HG02798 (cell line): ENCODE data around the gene CBR1.
"Not testable (repeated sequence)": the region's sequence is repeated elsewhere in the genome, so short reads cannot be mapped to it uniquely, and the experiment has no call there.

ENCODE experiments used
- ATAC-seq: cut with Tn5 transposase; IDR thresholded peaks from one replicate; pipeline ENCODE4 v1.9.1; 2021; ENCODE audit warnings: mild to moderate bottlenecking; ENCODE audit not compliant: unreplicated experiment, poor library complexity

Gene CBR1

DNA sequence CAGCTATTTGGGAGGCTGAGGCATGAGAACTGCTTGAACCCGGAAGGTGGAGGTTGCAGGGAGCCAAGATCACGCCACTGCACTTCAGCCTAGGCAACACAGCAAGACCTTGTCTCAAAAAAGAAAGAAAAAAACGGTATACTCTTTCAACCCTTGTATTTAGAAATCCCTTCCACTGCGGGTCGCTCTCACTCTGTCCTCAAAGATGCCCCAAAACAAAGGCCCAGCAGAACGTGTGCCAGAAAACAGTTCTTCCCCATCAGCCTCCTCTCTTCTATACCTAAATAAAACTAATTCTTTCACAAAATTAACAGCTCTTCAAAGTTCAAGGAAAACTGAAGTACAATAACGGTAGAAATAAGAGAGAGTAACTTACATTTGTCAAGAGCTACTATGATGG lies 22.7 kb upstream of the CBR1 start:
- ATAC-seq: no peak

DNA sequence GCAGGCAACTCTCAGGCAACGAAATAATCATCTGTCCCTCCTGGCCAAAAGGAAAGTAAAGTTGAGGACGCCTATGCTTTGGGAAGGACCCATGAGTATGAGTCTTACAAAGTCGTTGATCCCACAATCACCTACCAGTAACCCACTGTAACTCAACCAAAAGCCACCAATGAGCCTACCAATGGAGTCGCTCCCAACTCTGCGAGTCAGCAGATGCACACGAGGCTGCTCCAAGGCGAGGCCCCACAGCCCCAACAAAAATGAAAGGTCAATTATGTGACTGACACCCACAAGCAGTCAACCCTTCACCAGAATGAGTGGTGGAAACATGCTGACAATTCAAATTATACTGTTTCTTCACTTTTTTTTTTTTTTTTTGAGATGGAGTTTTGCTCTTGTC lies 21.5 kb upstream of the CBR1 start:
- no peak for ATAC-seq

DNA sequence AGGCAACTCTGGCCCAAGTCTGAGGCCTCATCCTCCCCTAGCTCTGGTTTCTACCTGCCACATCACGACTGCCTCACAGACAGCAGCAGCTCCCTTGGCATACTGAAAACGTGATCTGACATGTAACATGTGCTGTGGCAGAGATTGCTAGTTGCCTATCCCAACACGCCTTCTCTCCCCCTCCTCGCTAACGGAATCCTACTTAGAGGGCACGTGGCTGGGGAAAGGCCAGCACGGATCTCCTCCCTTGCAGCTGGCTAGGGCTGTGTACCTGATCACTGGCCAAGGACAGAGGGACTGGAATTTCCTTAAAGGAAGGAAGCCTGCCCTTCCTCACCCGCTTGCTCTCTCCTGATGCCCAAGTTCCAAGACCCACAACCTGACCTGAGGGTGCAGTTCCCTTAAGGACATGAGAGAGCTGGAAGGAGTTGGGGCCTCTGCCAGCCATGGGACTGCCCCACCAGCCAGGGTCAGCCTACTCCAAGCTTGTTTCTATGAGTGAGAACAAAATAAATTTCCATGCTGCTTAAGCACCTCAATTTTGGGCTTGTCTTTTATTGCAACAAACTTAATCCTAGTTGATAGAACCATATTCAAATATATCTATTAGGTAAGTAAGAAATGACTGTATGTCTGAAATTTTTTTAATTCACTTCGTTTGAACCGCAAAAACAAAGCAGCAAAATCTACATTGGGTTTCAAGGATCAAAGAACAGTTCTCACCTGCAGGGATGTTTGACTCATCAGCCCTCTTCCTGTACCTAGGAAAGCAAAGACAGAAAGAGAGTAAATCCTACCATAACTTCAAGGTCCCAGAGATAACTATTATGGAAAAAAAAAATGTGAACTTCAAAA lies 16.7 kb upstream of the CBR1 start:
- no peak for ATAC-seq

DNA sequence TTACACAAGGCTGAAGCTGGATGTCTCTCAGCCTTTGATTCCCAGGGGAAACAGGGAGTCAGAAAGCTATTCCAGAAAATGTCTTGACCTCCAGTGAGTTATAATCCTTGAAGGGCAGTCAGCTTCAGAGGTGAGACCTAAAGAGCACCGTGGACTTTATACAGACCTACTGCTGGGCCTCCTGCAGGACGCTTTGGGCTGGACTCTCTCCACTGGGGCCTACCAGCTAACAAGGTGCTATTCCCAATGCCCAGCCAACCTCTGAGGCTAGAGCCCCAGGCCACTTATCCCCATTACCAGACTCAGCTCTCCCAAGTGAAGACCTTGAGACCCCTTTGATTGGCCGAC lies 16.1 kb upstream of the CBR1 start:
- ATAC-seq: no peak

DNA sequence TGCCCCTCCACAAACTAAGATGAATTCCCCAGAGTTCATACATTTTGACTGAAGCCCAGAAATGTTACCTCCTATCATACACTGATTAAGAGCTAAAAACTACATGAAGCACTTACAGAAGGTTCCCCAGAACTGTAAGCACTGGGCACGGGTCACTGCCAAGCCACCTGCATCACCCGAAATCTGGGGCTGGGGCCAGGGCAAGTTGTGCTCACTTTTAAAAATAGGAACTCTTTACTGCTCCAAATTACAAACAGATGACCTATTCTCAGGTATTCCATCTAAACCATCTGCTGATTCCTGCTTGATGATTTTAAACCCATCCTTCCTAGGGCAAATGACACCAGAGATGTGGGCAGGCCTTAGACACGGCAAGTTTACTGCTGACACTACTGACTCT lies 14.3 kb upstream of the CBR1 start:
- ATAC-seq: no peak

DNA sequence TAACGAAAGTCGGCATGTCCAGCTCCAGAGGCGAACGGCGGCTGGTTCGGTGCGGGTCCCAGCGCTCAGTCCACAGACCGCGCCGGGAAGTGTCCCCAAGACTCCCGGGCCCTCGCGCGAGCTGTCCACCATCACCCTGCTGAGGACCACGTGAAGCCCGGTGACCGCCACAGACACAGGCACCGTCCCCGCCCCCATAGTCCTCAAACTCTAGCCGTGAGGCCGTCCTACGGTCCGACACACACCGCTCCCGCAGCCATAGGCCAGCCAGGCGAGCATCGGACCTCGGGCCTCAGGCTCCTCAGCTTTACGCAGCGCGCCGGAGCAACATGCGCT lies 10.0 kb upstream of the CBR1 start:
- peak; percentile 41 for ATAC-seq

DNA sequence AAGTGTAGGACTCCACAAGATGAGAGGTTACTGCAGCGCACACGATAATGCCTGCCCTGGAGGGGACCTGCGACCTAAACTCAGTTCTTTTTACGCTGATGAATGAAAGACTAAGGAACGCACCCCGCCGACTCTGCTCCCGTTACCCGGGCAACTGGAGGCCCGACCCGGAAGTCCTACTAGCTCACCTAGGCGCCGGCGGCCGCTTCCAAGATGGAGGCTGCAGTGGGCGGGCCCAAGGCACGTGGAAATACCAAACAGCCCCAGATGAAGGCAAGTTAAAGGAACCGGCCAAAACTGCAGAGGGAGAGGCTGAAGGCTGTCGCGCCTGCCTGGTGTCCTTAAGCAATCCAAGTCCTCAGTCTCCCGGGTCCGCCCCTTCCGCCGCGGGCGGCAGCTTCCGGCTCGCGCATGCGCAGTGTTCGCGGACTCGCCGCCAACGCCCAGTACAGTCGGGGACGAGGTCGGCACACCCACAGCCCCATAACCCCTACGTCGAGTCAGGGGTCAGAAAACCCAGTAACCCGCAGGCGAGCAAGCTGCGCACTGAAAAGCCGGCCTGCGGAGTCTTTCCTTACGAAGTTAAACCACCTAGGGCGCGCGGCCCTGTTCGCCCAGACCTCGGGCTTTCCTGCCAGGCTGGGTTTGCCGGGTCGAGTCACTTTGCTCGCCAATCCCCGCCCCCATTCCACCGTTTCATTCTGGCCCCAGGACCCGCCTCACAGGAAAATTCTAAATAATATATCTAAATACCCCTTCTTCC lies 9.5 kb upstream of the CBR1 start, which contains the start of gene SETD4:
Gene SETD4, minus strand, starts transcription at position 368 of the 763 bp plus-strand sequence. CDS start 1,638 bp downstream, outside the sequence.
- peak; percentile 93 for ATAC-seq

DNA sequence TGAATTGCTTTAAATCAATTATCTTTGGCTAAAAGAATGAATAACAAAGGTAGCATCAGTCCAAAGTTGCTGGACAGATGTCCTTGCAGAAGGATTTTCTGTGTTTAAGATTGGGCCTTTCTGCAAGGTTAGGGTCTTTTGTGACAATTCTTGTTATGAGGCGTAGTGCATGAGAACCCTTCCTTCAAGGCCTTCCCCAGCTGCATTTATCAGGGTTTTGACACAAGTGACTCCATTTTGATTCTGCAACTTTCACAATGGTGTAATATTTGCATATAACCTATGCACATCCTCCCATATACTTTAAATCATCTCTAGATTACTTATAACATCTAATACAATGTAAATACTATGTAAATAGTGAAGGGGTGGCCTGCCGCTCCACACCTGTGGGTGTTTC lies 8.4 kb upstream of the CBR1 start:
- no peak for ATAC-seq

DNA sequence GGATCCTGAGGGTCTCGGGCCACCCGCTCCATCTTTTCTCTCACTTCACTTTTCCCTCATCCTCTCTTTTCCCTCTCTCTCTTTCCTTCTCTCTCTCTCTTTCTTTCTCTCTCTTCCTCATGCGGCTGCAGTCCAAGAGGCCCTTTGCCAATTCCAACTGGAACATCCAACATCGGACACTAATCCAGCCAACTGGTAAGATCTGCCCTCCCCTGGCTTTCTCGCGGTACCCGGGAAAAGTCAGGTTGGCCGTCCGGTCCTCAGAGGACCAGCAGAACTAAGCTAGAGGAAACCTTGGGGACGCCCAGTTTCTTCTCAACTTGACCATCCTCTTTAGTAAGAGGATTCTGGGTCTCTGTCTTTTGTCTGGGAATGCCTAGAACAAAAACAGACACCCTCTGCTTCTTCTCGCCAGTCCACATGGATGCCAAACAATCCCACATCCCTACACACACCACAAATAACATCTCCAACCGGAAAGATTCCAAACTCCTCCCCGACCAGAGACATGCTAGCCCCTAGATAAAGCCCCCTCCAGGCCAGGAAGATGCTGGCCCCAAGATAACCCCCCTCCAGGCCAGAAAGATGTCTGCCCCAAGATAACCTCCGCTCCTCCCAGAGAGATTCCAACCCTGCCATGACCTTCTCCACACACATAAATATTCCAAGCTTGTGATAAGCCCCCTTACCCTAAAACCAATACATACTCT lies 6.3 kb upstream of the CBR1 start:
- ATAC-seq: no peak

DNA sequence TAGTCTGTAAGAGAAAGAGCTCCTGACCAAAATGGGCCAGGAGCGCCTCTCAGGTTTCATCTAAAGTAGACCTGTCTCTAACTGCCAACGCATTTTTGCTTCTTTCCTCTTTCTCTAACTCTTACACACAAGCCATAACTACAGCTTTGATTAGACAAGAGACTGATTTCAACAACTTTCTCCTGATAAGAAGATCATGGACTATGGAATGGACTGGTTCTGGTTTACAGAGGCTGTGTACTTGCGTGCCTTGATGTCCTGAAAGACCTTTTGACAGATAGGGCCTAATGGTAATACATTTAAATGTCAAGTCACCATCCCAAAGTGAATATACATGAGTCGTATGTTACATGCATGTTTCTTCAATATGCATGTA lies 5.8 kb upstream of the CBR1 start:
- ATAC-seq: no peak

DNA sequence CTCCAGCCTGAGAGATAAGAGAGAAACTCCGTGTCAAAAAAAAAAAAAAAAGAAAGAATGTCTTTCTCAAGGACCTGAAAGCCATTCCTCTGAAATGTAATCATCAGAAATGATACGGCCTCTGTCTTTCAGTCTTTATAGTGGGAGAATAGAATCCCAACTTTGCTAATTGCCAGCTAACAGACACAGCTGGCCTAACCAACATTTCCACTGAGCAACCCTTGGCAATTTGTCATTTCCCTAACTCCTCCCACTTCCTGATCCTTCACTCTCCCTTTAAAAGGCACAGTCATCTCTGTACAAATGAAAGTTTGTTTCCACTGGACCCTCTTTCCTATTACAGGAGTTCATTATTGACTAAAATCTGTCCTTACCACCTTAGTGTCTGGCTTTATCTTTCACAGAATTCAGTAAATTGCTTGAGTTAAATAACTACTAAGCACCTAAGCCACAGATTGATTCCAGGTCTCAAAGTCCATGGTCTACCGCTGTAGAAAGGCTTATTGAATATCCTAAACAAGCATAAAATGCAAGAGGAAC lies 4.3 kb upstream of the CBR1 start:
- no peak for ATAC-seq

DNA sequence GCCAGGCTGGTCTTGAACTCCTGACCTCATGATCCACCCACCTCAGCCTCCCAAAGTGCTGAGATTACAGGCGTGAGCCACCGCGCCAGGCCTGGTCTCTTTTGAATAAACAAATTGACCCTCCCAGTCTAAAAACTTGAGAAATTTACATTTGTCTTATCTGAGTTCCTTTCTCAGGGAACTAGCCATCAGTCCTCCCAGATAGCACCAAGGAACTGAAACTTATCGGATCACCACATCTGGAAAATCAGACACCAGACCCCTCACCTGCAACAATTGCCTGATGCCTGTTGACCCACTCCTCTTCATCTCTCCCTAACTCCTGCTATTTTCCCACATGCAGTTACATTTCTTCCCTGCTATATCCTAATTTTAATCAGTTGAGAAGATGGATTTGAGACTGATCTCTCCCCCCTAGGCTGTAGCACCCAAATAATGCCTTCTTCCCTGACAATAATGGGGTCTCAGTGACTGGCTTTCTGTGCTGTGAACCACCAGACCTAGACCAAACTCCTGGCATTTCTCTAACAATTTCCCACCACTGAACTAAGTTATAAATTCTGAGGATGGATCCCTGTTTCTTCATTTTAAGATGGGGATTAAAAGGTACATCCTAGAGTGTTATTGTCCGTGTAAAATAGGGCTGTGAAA lies 951 bp upstream of the CBR1 start:
- no peak for ATAC-seq

DNA sequence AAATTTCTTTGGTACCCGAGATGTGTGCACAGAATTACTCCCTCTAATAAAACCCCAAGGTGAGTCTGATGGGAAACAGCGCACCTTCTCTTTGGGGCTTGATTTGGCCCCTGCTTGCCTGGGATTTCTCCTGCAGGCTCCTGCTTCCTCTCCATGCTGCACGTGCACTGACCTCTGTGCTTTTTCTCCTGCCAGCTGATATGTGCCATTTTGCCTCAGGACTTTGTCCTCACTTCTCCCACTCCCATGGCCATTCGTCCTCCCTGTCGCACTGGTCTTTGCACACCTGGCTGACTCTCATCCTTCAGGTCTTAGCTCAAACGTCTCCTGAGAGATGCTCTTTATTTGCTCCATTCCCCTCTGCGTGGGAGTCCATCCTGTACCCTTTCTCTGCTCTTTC lies 1.2 kb downstream of the CBR1 start:
- no peak for ATAC-seq

DNA sequence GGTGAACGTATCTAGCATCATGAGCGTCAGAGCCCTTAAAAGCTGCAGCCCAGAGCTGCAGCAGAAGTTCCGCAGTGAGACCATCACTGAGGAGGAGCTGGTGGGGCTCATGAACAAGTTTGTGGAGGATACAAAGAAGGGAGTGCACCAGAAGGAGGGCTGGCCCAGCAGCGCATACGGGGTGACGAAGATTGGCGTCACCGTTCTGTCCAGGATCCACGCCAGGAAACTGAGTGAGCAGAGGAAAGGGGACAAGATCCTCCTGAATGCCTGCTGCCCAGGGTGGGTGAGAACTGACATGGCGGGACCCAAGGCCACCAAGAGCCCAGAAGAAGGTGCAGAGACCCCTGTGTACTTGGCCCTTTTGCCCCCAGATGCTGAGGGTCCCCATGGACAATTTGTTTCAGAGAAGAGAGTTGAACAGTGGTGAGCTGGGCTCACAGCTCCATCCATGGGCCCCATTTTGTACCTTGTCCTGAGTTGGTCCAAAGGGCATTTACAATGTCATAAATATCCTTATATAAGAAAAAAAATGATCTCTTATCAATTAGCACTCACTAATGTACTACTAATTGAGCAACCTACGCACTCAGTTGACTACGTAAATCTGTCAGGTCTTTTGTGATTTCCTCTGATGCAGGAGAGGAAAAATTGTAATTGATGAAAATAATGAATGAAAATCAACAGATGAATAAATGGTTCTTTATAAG lies 2.8 kb downstream of the CBR1 start:
- ATAC-seq: no peak

DNA sequence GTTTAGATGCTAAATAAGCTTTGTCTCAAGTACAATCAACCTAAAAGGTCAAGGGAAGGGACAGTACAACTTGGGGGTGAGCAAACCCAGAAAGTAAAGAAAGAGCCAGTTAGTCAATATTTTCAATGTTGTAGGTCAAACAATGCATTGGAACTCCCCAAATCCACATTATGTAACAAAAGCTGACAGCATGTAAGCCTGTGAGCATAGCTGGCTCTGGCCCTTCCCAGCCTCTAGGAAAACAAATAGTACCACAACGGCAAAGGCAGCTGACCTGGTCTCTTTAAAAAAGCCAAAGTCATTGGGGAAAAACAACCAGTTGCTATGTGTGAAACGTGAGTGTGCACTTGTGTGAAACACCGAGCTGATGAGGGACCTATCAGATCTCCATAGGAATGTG lies 3.4 kb downstream of the CBR1 start:
- ATAC-seq: no peak

DNA sequence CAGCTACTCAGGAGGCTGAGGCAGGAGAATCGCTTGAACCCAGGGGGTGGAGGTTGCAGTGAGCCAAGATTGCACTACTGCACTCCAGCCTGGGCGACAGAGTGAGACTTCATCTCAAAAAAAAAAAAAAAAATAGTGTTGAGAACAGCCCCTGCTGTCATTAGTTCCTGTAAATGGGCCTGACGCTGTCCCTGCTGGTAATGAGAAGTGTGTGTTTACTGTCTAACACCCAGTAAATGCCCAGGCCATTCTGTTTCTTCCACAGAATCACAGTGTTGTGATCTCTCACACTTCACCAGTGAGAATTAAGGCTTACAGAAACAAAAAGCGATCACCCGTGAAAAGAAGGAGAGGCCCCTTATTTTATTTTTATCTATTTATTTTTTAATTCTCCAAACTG lies 4.1 kb downstream of the CBR1 start:
- ATAC-seq: not testable (repeated sequence)

DNA sequence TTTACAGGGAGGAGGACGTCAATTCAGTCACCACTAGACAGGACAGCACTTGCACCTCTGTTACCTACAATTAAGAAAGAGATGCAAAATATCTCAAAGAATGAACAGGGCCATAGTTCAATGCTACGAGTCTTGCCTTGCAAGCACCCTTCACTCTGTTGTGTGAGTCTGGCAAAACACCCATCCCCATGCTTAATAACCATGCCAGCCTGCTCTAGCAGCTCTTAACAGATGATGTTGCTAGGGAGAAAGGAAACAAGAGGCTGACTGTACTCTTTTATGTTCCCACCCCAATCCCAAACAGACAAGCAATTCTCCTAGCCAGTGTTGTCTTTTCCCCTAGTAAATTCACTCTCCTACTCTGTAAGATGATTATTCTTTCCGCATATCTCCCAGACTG lies 5.3 kb downstream of the CBR1 start:
- ATAC-seq: no peak

DNA sequence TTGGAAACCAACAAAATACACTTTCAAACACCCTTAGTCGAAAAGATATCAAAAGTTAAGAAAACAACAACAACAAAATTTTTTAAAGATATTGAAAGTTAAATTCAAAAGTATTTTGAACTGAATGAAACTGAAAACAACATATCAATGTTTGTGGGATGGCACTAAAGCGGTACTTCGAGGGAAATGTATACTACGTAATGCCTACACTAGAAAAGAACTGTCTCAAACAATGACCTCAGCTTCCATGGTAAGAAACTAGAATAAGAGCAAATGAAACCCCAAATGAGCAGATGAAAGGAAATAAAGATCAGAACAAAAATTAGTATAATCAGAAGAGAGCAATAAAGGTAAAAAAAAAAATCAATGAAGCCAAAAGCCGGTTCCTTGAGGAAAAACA lies 6.1 kb downstream of the CBR1 start:
- no peak for ATAC-seq

DNA sequence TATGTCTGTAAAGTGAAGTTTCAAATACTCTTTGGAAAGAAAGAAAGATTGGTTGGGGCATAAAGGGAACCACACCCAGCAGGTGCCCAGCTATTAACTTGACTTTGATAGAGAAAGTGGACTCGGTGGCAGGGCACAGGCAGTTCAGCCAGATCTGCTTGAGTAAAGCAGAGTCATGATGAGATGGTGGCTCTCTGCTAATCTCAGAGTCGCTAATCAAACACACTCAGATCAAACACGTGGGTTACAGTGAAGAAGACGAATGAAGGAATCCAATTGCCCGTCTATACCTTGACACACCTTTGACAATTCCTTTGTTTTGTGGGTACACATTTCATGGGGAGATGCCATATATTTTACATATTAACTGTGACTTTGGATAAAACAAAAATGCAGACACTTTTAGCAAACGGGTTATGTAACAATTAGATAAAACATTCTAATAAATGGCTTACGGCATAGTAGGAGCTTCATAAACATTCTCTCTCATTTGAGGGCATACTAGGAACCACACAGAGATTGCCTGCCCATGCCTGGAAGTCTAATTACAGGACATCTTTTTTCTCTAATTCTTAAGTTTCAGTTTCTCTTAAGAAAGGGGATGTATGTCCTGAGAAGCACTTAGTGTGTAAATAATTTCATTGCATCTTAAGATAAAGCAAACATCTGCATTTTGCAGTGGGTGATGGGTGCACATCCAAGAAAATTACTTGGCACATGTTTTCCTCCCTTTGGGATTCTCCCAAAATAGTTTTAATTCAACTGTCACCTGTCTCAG lies 7.2 kb downstream of the CBR1 start:
- ATAC-seq: no peak
